ENCODE measurements around the gene LAX1. TPM values are rescaled to one million over a fixed set of nuclear protein-coding genes. Genes with fewer than 3 reads are reported as not detected.
"Not testable (repeated sequence)": the region's sequence is repeated elsewhere in the genome, so short reads cannot be mapped to it uniquely, and the experiment has no call there.

The LAX1 gene
- polyA plus RNA-seq, 2 of the 4 experiments (the other 2 are of a cell fraction), result not detected

DNA sequence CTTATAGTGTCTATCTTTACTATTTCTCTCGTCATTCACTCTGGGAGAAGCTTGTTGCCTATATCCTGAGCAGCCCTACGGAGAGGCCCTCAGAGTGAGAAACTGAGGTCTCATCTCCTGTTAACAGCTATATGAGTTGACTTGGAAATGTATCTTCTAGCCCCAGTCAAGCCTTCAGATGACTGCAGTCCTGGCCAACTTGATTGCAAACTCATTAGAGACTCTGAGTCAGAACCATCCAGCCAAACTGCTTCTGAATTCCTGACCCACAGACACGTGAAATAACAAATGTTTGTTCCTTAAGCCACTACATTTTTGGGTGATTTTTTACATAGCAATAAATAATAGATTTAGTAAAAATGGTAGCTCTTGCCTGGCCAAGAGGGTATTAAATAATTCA is 26.5 kb downstream of the LAX1 start:
- H3K4me1 ChIP-seq, result 0 out of 3 replicates have a peak, but pooled peaks cover 3% of the 10 kb centered on the region
- POLR2A ChIA-PET, result no interaction called here
- CTCF ChIA-PET, result interaction anchor here (1.3 kb wide), 1 partner anchor 286 kb away, joined by 3 read pairs; no protein-coding TSS in a partner anchor
- FAIRE-seq (no peak), DNase-seq (ENCODE audit: low read depth in 1 of 2, low spot score in 1 of 2) (no peak), ATAC-seq (no peak)
- no peak overlapping the region for H3K27ac ChIP-seq
- no peak overlapping the region for H3K4me3 ChIP-seq
- WGBS (ENCODE audit: missing lambda C conversion rate), result 76% methylated on average over 3 of the region's 3 CpGs
- TF ChIP-seq CBX2 (IDR thresholded peaks at IDR 0.05; ENCODE audit: borderline replicate concordance, low read depth), result no peak
- TF ChIP-seq, protein P1, sequence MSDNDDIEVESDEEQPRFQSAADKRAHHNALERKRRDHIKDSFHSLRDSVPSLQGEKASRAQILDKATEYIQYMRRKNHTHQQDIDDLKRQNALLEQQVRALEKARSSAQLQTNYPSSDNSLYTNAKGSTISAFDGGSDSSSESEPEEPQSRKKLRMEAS (IDR thresholded peaks at IDR 0.05), result no peak
- TF ChIP-seq KDM1A (IDR thresholded peaks at IDR 0.05; ENCODE audit: low read depth), result no peak
- TF ChIP-seq NPAS2 (CRISPR knock-in tag; IDR thresholded peaks at IDR 0.05; ENCODE audit: borderline replicate concordance), result no peak
- TF ChIP-seq NFE2L2 (conservative IDR thresholded peaks at IDR 0.05; ENCODE audit: low read length), result no peak
- no peak for TF ChIP-seq MAZ (IDR thresholded peaks at IDR 0.05; ENCODE audit: borderline replicate concordance, low read depth, low read length)
- H3K4me2 ChIP-seq, result no peak overlapping the region
- H3K9me3 ChIP-seq, result no peaks in the 10 kb centered on the region

DNA sequence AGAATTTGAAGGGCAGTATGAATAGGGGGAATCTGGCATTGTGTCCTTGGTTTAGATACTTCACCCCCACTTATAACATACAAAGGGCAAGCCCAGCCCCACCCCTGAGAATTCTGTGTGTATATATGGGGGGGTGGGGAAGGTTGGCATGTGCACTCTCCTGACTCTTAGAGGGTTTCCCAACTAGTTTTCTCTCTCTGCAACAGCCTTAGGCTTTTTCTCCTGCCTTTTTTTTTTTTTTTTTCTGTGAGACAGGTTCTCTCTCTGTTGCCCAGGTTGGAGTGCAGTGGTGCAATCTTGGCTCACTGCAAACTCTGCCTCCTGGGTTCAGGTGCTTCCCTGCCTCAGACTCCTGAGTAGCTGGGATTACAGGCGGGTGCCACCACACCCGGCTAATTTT is 27.5 kb downstream of the LAX1 start:
- ChIA-PET CTCF (no interaction called here), POLR2A (no interaction called here)
- Histone ChIP-seq H3K9me3 (no peaks in the 10 kb centered on the region), H3K4me1 (peaks cover 10% of the 10 kb centered on the region; the same call in 2 of the 3 replicates), H3K4me2 (no peak overlapping the region), H3K27ac (no peak overlapping the region), H3K4me3 (no peak overlapping the region)
- 100% methylated on average over 2 of the region's 2 CpGs for WGBS (ENCODE audit: missing lambda C conversion rate)
- no peak for DNase-seq (ENCODE audit: low read depth in 1 of 2, low spot score in 1 of 2)
- no peak for FAIRE-seq
- no peak for ATAC-seq
- TF ChIP-seq SMC3 (IDR thresholded peaks at IDR 0.05), result no peak
- no peak for TF ChIP-seq ZNF302 (CRISPR knock-in tag; IDR thresholded peaks at IDR 0.05)
- TF ChIP-seq, protein P2, sequence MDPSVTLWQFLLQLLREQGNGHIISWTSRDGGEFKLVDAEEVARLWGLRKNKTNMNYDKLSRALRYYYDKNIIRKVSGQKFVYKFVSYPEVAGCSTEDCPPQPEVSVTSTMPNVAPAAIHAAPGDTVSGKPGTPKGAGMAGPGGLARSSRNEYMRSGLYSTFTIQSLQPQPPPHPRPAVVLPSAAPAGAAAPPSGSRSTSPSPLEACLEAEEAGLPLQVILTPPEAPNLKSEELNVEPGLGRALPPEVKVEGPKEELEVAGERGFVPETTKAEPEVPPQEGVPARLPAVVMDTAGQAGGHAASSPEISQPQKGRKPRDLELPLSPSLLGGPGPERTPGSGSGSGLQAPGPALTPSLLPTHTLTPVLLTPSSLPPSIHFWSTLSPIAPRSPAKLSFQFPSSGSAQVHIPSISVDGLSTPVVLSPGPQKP (IDR thresholded peaks at IDR 0.05; ENCODE audit: low read depth, low read length), result no peak
- no peak for TF ChIP-seq MAZ (IDR thresholded peaks at IDR 0.05; ENCODE audit: borderline replicate concordance, low read depth, low read length)
- no peak for TF ChIP-seq RARB (CRISPR knock-in tag; IDR thresholded peaks at IDR 0.05)
- no peak for TF ChIP-seq TP53 (CRISPR knock-in tag; IDR thresholded peaks at IDR 0.05)

DNA sequence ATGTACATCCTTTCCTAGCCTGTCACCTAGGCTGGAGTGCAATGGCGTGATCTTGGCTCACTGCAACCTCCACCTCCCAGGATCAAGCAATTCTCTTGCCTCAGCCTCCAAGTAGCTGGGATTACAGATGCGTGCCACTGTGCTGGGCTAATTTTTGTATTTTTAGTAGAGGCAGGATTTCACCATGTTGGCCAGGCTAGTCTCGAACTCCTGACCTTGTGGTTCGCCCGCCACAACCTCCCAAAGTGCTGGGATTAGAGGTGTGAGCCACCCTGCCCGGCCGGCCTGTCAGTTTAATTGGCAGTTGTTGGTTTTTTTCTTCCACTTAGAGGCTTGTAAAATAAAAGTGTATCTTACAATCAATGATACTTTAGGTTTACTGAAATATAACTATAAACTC is 28.6 kb downstream of the LAX1 start:
- DNase-seq (ENCODE audit: low read depth in 1 of 2, low spot score in 1 of 2); POLR2A ChIA-PET; H3K4me2 ChIP-seq; H3K27ac ChIP-seq; FAIRE-seq; ATAC-seq; H3K4me3 ChIP-seq; H3K9me3 ChIP-seq: not testable (repeated sequence)
- CTCF ChIA-PET, result interaction anchor here (0.7 to 1.2 kb wide), 3 partner anchors 18 to 1329 kb away, joined by 3 read pairs; no protein-coding TSS in a partner anchor
- peaks cover 15% of the 10 kb centered on the region; the same call in 2 of the 3 replicates for H3K4me1 ChIP-seq
- WGBS (ENCODE audit: missing lambda C conversion rate), result 88% methylated on average over 7 of the region's 7 CpGs

DNA sequence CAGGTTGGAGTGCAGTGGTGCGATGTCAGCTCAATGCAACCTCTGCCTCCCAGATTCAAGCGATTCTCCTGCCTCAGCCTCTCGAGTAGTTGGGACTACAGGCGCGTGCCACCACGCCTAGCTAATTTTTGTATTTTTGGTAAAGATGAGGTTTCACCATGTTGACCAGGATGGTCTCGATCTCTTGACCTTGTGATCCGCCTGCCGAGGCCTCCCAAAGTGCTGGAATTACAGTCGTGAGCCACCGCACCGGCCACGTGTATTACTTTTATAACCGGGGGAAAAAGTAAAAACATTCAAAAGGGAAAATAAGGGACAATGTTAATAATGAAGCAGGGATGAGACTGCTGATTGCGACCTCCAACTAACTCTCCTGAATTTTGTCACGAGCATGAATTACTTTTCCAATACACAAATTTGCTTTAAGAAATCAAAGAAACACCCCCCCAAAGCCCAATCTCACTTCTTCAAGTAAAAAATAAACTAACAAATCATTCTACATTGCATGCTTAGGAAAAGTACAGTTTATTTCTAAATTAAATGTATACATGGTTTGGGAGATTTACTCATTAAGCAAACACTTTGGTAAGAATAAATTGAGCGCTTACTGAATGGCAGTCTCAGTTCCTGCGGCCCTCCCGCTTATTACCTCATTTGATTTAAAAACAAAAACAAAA is 29.9 kb downstream of the LAX1 start:
- Histone ChIP-seq H3K9me3 (no peaks in the 10 kb centered on the region), H3K4me2 (peak overlapping the region; percentile 74), H3K4me3 (peak overlapping the region; percentile 76), H3K27ac (peak overlapping the region; percentile 94 to 97), H3K4me1 (peaks cover 21% of the 10 kb centered on the region; the same call in 2 of the 3 replicates)
- WGBS (ENCODE audit: missing lambda C conversion rate), result 75% methylated on average over 19 of the region's 19 CpGs
- FAIRE-seq (no peak), ATAC-seq (no peak), DNase-seq (ENCODE audit: low read depth in 1 of 2, low spot score in 1 of 2) (no peak)
- ChIA-PET CTCF (interaction anchor here (0.6 to 1.0 kb wide), 4 partner anchors 11 to 914 kb away, joined by 3 to 4 read pairs (median 4); no protein-coding TSS in a partner anchor), POLR2A (no interaction called here)
- TF ChIP-seq POLR2AphosphoS2 (conservative IDR thresholded peaks at IDR 0.05; ENCODE audit: low read length) (no peak), ZSCAN20 (CRISPR knock-in tag; IDR thresholded peaks at IDR 0.05) (peak; percentile 21; the same call in 1 of the 2 replicates)
